D721Med (cell line): Measurements from ENCODE around the gene PTF1A.
"Not testable (repeated sequence)": the region's sequence is repeated elsewhere in the genome, so short reads cannot be mapped to it uniquely, and the experiment has no call there.

ENCODE experiments used
- DNase-seq: peaks from one replicate; pipeline ENCODE4 v3.0.0; 2011; ENCODE audit warnings: low spot score; ENCODE audit not compliant: insufficient read length
- FAIRE-seq: peaks from 2 replicates; lab custom pipeline; 2011; peaks lifted over from hg19 to GRCh38; lab: Jason Lieb, UNC
- CTCF ChIP-seq: IDR thresholded peaks from 2 replicates; pipeline ENCODE4 v1.5.1; 2012; ENCODE audit warnings: mild to moderate bottlenecking, control low read depth; ENCODE audit not compliant: insufficient read depth; ENCODE audit errors: missing control alignments

The PTF1A gene

GRCh38 chr10:23204773-23205172 lies 12.7 kb downstream of the PTF1A start:
- no peak for TF ChIP-seq CTCF
- FAIRE-seq (no peak), DNase-seq (no peak)

GRCh38 chr10:23205972-23206642 lies 14.0 kb downstream of the PTF1A start:
- FAIRE-seq: no peak
- TF ChIP-seq CTCF: no peak
- DNase-seq: no peak

DNA sequence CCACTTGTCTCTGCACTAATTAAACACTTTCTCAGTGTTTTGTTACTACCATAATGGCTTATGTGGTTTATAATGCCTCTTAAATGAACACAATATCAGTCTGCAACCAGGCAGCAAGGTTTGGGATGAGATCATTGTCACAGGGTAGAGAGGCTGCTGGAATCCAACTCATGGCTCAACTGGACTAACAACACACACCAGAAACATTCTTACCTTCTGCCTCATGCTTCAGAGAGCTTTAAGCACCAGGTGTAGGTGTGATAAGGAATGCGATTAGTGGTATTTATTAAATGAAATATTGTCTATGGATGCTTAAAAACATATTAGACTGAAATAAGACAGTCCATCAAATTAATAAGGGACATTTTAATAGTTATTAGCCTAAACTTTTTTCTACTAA lies 25.4 kb downstream of the PTF1A start:
- no peak for TF ChIP-seq CTCF
- no peak for DNase-seq
- FAIRE-seq: no peak

DNA sequence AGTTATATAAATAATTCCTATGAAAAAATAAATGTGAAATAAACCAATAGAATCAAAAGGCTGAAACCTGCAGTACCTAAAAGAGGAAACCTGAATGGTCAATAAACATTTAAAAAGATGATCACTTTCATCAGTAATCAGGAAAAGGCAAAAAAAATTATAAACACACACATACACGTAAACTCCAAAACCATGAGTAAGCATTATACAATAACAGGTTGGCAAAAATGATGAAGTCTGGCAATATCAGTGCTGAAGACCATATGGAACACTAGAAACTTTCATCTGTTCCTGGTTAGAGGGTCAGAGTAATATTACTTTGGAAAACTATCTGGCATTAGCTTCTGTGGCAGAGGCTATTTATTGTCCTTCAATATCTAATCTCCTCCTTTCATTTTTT lies 38.5 kb downstream of the PTF1A start:
- no peak for TF ChIP-seq CTCF
- FAIRE-seq (no peak), DNase-seq (no peak)

DNA sequence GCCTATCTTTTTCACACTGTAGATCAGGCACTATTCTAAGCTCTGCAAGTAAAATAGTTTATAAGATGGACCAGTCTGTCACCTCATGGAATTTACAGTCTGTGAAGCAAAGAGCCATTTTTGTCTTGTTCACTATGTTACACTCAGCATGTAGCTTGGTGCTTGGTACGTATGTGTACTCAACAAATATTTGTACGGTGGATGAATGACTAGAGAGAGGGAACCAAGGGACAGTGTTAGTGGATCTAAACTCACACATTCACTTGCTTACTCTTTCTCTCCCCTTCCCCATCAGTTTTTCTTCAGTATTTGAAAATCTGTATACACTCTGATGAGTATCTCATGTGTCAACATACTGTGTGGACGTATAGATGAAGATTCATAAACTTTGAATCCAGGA lies 45.9 kb downstream of the PTF1A start:
- FAIRE-seq: no peak
- no peak for TF ChIP-seq CTCF
- DNase-seq: no peak

DNA sequence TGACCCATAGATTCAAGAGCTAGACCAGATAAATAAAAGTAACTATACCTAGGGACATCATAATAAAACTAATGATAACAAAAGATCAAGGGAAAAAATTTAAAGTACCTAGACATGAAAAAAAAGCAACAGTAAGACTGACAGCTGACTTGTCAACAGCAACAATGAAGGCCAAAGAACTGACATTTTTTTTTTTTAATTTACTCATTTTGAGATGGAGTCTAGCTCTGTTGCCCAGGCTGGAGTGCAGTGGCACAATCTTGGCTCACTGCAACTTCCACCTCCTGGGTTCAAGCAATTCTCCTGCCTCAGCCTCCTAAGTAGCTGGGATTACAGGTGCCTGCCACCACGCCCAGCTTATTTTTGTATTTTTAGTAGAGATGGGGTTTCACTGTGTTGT lies 49.7 kb downstream of the PTF1A start:
- not testable (repeated sequence) for DNase-seq, FAIRE-seq
